PFSK-1 (cell line): ENCODE measurements around the gene CDH1.

Source experiments
- POLR2AphosphoS5 ChIP-seq: IDR thresholded peaks from 2 replicates; pipeline ENCODE4 v1.6.1; 2012; ENCODE audit warnings: low read depth, mild to moderate bottlenecking, control low read depth, low read length, moderate library complexity
- TAF1 ChIP-seq: IDR thresholded peaks from 2 replicates; pipeline ENCODE4 v1.6.1; 2012; ENCODE audit warnings: low read length, control low read depth, borderline replicate concordance; ENCODE audit not compliant: insufficient read depth
- TF ChIP-seq, protein P1 (sequence below), 2 experiments: IDR thresholded peaks; 2 replicates each; pipeline versions ENCODE4 v1.6.1 to v1.8.0; 2011 to 2012; ENCODE audit warnings: low read depth in 2 of 2, low read length in 2 of 2, control low read depth in 1 of 2, inconsistent platforms in 1 of 2, mild to moderate bottlenecking in 1 of 2, moderate library complexity in 1 of 2; ENCODE audit not compliant: insufficient read depth in 1 of 2

GRCh38 chr16:68732042-68732680 is 4.9 kb upstream of the CDH1 start:
- no peak for TF ChIP-seq POLR2AphosphoS5
- no peak for TF ChIP-seq TAF1
- TF ChIP-seq, protein P1, sequence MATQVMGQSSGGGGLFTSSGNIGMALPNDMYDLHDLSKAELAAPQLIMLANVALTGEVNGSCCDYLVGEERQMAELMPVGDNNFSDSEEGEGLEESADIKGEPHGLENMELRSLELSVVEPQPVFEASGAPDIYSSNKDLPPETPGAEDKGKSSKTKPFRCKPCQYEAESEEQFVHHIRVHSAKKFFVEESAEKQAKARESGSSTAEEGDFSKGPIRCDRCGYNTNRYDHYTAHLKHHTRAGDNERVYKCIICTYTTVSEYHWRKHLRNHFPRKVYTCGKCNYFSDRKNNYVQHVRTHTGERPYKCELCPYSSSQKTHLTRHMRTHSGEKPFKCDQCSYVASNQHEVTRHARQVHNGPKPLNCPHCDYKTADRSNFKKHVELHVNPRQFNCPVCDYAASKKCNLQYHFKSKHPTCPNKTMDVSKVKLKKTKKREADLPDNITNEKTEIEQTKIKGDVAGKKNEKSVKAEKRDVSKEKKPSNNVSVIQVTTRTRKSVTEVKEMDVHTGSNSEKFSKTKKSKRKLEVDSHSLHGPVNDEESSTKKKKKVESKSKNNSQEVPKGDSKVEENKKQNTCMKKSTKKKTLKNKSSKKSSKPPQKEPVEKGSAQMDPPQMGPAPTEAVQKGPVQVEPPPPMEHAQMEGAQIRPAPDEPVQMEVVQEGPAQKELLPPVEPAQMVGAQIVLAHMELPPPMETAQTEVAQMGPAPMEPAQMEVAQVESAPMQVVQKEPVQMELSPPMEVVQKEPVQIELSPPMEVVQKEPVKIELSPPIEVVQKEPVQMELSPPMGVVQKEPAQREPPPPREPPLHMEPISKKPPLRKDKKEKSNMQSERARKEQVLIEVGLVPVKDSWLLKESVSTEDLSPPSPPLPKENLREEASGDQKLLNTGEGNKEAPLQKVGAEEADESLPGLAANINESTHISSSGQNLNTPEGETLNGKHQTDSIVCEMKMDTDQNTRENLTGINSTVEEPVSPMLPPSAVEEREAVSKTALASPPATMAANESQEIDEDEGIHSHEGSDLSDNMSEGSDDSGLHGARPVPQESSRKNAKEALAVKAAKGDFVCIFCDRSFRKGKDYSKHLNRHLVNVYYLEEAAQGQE (IDR thresholded peaks at IDR 0.05; ENCODE audit: insufficient read depth in 1 of 2, low read depth in 2 of 2, low read length in 2 of 2), result no peak
